Measurements from ENCODE around the gene CA5A. TPM values are rescaled to one million over a fixed set of nuclear protein-coding genes. Genes with fewer than 3 reads are reported as not detected.

The CA5A gene
- total RNA-seq, 4 donors from 2014 or later = not detected

DNA sequence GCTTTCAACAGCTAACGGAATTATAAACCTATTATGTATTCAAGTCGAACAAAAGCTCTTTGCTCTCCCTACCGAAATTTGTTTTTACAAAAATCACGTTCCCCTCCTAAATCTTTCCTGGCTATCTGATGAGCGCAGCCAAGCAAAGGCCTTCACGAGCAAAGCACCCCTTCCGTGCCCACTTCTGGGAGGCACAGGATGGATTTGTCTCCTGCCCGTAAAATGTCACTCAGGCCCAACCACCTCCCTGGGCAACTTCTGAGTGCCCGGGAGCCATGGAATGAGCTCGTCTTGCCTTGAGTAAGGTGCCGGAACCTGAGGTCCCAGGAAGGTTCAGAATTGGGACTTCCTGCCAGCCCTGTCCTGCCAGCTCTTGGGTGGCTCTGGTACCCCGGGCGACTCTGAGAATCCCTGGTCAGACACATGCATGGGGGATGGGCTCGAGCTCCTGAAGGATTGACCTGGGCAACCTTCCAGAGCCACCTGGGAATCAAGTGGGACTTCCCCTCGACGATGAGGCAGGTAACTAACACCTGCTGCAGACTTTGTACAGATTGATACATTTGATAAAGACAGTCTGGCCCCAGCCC lies 86.8 kb downstream of the CA5A start:
- TF ChIP-seq POLR2A (IDR thresholded peaks at IDR 0.05; ENCODE audit: low read depth) = no peak
- TF ChIP-seq POLR2AphosphoS5 (IDR thresholded peaks at IDR 0.05) = no peak
- TF ChIP-seq EP300 (IDR thresholded peaks at IDR 0.05) = no peak
- TF ChIP-seq, protein P1, sequence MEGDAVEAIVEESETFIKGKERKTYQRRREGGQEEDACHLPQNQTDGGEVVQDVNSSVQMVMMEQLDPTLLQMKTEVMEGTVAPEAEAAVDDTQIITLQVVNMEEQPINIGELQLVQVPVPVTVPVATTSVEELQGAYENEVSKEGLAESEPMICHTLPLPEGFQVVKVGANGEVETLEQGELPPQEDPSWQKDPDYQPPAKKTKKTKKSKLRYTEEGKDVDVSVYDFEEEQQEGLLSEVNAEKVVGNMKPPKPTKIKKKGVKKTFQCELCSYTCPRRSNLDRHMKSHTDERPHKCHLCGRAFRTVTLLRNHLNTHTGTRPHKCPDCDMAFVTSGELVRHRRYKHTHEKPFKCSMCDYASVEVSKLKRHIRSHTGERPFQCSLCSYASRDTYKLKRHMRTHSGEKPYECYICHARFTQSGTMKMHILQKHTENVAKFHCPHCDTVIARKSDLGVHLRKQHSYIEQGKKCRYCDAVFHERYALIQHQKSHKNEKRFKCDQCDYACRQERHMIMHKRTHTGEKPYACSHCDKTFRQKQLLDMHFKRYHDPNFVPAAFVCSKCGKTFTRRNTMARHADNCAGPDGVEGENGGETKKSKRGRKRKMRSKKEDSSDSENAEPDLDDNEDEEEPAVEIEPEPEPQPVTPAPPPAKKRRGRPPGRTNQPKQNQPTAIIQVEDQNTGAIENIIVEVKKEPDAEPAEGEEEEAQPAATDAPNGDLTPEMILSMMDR (IDR thresholded peaks at IDR 0.05) = no peak
- H3K4me1 ChIP-seq = peaks cover 24 to 45% (median 36%) of the 10 kb centered on the region in 4 donors
- intact Hi-C loops (cut with DNase I) = loop anchor here (1.0 to 5.0 kb wide), 2 partner anchors 22 to 72 kb away; no protein-coding TSS in a partner anchor
- WGBS = 88% methylated on average over 11 of the region's 16 CpGs
- peaks cover 0 to 24% (median 11%) of the 10 kb centered on the region in 4 donors for H3K36me3 ChIP-seq
- H3K4me3 ChIP-seq = no peak overlapping the region
- H3K9me3 ChIP-seq = no peaks in the 10 kb centered on the region
- DNase-seq (ENCODE audit: extremely low spot score) = no peak
- no peak overlapping the region for H3K27ac ChIP-seq (replicated peaks in 1 of 4)
- no peaks in the 10 kb centered on the region for H3K27me3 ChIP-seq

- Histone ChIP-seq H3K27ac (replicated peaks in 1 of 4) (no peak overlapping the region), H3K36me3 (peaks cover 0 to 24% (median 11%) of the 10 kb centered on the region in 4 donors), H3K27me3 (no peaks in the 10 kb centered on the region), H3K4me1 (peaks cover 17 to 38% (median 29%) of the 10 kb centered on the region in 4 donors), H3K9me3 (no peaks in the 10 kb centered on the region), H3K4me3 (no peak overlapping the region)
- WGBS = 92% methylated on average over 16 of the region's 18 CpGs
- no peak for DNase-seq (ENCODE audit: extremely low spot score)
- intact Hi-C loops (cut with DNase I) = no loop called here
- TF ChIP-seq POLR2AphosphoS5 (IDR thresholded peaks at IDR 0.05) (no peak), POLR2A (IDR thresholded peaks at IDR 0.05; ENCODE audit: low read depth) (no peak), EP300 (IDR thresholded peaks at IDR 0.05) (no peak)
- TF ChIP-seq, protein P1 (IDR thresholded peaks at IDR 0.05) = no peak
These were observed 87.5 kb downstream of the CA5A start for GRCh38 chr16:87848676-87849345.

DNA sequence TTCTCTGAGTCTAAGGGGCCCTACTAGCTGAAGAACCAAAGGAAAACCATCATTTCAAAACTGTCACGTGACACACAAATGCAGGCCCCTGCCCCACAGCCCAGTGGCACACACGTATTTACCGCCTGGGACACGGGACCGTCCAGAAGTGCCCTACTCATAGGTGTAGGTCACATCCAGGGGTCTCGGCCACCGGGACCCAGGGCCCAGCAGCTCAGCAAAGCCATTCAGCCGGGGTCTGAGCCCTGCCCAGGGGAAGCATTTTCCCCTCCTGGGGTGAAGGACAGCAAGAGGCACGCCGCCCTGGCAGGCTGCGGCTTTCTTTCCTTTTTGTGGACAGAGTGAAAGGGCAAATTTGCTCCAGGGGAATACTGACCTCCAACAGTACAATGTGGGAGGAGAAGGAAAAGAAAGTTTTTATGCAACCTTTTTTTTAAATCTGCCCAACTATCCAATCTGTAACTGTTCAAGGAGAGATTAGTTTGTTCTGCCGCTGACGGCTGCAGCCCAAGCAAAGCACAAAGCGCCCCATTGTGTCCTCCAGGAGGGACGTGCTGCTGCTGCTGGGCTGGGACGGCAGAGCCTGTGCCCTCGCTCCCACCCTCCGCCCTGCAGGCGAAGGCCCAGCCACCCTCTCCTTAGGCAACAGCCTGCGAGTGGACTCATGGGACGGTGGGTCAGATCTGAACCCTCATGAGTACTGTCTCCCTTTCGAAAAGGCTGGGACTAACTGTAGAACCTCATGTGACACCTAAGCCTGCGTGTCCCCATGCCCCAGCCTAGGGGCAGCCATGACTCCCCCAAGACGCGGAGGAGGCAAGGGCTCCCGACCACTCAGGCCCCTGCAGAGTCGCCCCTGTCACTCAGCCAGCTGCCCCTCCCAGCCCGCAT lies 88.3 kb downstream of the CA5A start:
- intact Hi-C loops (cut with DNase I) = no loop called here
- no peaks in the 10 kb centered on the region for H3K9me3 ChIP-seq
- peaks cover 0 to 24% (median 11%) of the 10 kb centered on the region in 4 donors for H3K36me3 ChIP-seq
- TF ChIP-seq, protein P1 (IDR thresholded peaks at IDR 0.05) = no peak
- 92% methylated on average over 23 of the region's 28 CpGs for WGBS
- peak overlapping the region in 1 of 4 donors; percentile 27 for H3K27ac ChIP-seq (replicated peaks in 1 of 4)
- H3K4me3 ChIP-seq = no peak overlapping the region
- no peak for DNase-seq (ENCODE audit: extremely low spot score)
- no peaks in the 10 kb centered on the region for H3K27me3 ChIP-seq
- peaks cover 9 to 31% (median 21%) of the 10 kb centered on the region in 4 donors for H3K4me1 ChIP-seq

DNA sequence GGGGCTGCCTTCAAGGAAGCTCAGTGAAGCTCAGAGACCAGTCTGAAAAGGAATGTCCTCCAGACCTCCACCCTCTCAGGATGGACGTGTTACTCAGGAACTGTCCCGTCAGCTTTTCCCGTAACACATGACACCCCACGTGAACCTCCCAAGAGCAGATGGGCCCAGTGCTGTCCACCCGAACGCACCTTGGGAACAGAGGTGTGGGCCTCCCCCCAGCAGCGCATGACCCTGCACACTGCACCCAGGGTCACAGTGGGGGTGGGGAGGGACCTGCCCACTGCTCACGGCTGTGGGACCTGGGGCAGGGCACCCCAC lies 88.9 kb downstream of the CA5A start:
- Histone ChIP-seq H3K27me3 (no peaks in the 10 kb centered on the region), H3K9me3 (no peaks in the 10 kb centered on the region), H3K4me3 (no peak overlapping the region), H3K4me1 (peaks cover 6 to 25% (median 15%) of the 10 kb centered on the region in 4 donors), H3K36me3 (peaks cover 0 to 25% (median 11%) of the 10 kb centered on the region in 4 donors), H3K27ac (replicated peaks in 1 of 4) (peak overlapping the region in 1 of 4 donors; percentile 27)
- TF ChIP-seq, protein P1 (IDR thresholded peaks at IDR 0.05) = no peak
- TF ChIP-seq EP300 (IDR thresholded peaks at IDR 0.05) (no peak), POLR2AphosphoS5 (IDR thresholded peaks at IDR 0.05) (no peak), POLR2A (IDR thresholded peaks at IDR 0.05; ENCODE audit: low read depth) (no peak)
- intact Hi-C loops (cut with DNase I) = no loop called here
- no peak for DNase-seq (ENCODE audit: extremely low spot score)
- WGBS = no CpG with 5 or more reads among the region's 8 CpGs

Measured in esophagus muscularis mucosa (tissue), 4 donors.